Cardiac muscle cell (in vitro differentiated cells and primary cell): ENCODE measurements around the gene ABHD16A. TPM values are rescaled to one million over a fixed set of nuclear protein-coding genes. Genes with fewer than 3 reads are reported as not detected.

ENCODE experiments used
- DNase-seq, 2 donors: peaks; one replicate each; pipeline versions ENCODE4 v3.0.0 to v3.0.0-alpha.2; 2010 to 2017; ENCODE audit warnings: low read depth in 1 of 2, low spot score in 1 of 2
- H3K27ac ChIP-seq: fragments of 200-600 bp; sonication (generic); 2 replicates; pipeline ENCODE4 v1.5.1; 2016
- H3K27me3 ChIP-seq: fragments of 200-600 bp; sonication (generic); 2 replicates; pipeline ENCODE4 v1.6.0; 2016; ENCODE audit warnings: control low read depth
- H3K36me3 ChIP-seq: fragments of 200-600 bp; sonication (generic); 2 replicates; pipeline ENCODE4 v1.5.1; 2016; ENCODE audit warnings: control low read depth
- H3K4me1 ChIP-seq: fragments of 200-600 bp; sonication (generic); 2 replicates; pipeline ENCODE4 v1.8.1; 2017; ENCODE audit warnings: low read depth, mild to moderate bottlenecking, mixed run types
- H3K4me3 ChIP-seq: fragments of 200-600 bp; sonication (generic); 2 replicates; pipeline ENCODE4 v1.5.1; 2016; ENCODE audit warnings: mild to moderate bottlenecking
- H3K9me3 ChIP-seq: fragments of 200-600 bp; sonication (generic); 2 replicates; pipeline ENCODE4 v1.5.1; 2017; ENCODE audit warnings: low read depth, mild to moderate bottlenecking, control low read depth
- polyA plus RNA-seq: library from polyadenylated mRNA; unstranded; fragments of >200 nt; fragmentation: Nextera tagmentation; extraction: Ambion mirVana; gene quantifications from 2 replicates; pipeline ENCODE4 v1.2.1, GENCODE V29; 2016
- total RNA-seq: library from RNA; depleted of rRNA; stranded (reverse); fragments of >200 nt; gene quantifications from 2 replicates; pipeline ENCODE4 v1.2.3, GENCODE V29; 2016
- TF ChIP-seq, protein P1 (sequence below): IDR thresholded peaks from 2 replicates; pipeline ENCODE4 v1.5.1; 2012; ENCODE audit warnings: low read depth, mild to moderate bottlenecking, low read length

Gene ABHD16A
- total and polyA plus RNA-seq, 2 experiments from 2014 or later: 48.0 to 65.1 TPM

DNA sequence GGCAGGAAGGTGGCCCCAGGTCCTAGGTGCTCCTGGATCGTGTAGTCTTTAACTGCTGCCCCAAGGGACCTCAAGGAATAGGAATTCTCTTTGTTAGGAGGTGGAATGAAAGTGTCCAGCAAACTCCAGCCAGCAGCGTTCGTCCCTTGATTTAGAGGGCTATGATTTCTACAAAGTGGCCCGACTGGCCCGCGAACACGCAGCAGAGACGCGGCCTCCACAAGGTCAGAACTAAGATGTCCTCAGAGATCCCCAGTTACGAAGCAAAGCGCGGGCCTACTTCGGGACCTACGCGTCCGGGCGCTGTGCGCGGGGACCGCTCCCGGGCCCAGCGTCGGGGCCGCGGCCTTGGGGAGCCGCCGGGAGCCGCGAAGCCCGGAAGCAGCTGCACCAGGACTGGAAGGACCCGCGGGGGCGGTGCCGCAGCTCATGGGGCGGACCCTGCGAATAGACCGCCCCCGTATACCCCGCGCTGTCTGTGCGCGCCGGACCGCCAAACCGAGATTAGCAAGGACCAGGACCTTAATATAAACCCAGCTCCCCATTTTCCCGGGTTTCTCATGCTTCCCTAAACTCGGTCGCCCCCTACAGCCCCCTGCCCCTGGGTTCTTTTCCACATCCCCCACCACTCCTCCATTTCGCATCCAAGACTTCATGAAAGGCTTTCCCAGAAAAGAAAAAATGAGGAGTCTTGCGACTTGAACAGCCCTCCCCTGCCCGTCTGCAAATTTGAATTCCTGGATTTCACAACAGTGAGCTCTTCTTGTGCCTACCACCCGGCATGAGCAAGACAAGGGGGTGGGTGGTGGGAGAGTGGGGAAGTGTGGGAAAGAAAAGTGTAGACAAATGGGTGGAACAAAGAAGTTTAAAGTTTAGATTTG, 42.5 kb downstream of the ABHD16A start, which contains the start of gene C6orf47:
Gene C6orf47 (minus strand): TSS at position 398 of the 881 bp plus-strand sequence. CDS start 831 bp downstream, outside the sequence.
- Histone ChIP-seq H3K9me3 (no peaks in the 10 kb centered on the region), H3K36me3 (no peaks in the 10 kb centered on the region), H3K27me3 (no peaks in the 10 kb centered on the region), H3K4me3 (peak within 1 kb of the TSS; percentile 79), H3K27ac (peak within 1 kb of the TSS; percentile 88), H3K4me1 (peaks cover 25% of the 10 kb centered on the region)
- peak; percentile 90 for DNase-seq
- TF ChIP-seq, protein P1, sequence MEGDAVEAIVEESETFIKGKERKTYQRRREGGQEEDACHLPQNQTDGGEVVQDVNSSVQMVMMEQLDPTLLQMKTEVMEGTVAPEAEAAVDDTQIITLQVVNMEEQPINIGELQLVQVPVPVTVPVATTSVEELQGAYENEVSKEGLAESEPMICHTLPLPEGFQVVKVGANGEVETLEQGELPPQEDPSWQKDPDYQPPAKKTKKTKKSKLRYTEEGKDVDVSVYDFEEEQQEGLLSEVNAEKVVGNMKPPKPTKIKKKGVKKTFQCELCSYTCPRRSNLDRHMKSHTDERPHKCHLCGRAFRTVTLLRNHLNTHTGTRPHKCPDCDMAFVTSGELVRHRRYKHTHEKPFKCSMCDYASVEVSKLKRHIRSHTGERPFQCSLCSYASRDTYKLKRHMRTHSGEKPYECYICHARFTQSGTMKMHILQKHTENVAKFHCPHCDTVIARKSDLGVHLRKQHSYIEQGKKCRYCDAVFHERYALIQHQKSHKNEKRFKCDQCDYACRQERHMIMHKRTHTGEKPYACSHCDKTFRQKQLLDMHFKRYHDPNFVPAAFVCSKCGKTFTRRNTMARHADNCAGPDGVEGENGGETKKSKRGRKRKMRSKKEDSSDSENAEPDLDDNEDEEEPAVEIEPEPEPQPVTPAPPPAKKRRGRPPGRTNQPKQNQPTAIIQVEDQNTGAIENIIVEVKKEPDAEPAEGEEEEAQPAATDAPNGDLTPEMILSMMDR: no peak

DNA sequence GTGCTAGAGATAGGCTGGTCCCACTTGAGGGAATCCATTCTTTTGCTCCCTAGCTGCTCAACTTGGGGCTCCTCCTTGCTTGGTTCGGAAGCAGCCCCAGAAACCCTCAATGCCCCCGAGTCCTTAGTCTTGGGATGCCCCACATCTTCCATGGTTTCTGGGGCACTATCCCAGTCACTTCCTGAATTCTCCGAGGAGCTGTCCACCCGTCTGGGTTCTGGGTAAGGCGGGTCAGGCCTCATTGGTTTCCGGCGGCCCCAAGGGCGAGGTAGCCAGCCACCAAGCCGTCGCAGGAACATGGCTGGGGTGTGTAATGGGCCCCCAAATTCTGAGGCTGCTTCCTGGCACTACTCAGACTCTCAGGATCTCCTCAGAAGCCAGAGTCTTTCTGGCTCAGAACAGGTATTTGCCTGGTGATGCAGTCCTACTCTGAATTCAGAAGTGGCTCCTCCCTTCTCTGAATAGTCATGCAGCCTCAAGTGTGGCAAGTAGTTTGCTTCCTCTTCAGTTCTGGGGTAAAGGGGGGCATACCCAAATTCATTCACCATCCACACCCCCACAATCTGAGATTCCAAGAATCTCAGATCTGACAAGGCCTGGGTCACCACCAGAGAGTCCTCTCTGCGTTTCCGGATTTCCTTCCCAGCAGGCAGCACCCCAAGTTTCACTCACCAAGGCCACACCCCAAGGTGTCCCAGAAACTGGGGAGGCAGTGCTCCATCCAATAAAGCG, 43.3 kb downstream of the ABHD16A start:
- H3K9me3 ChIP-seq: no peaks in the 10 kb centered on the region
- H3K4me1 ChIP-seq: peaks cover 25% of the 10 kb centered on the region
- H3K36me3 ChIP-seq: no peaks in the 10 kb centered on the region
- peak; percentile 23 to 28 for DNase-seq
- no peaks in the 10 kb centered on the region for H3K27me3 ChIP-seq
- TF ChIP-seq, protein P1: no peak
- H3K27ac ChIP-seq: peak overlapping the region; percentile 88
- H3K4me3 ChIP-seq: peak overlapping the region; percentile 79

DNA sequence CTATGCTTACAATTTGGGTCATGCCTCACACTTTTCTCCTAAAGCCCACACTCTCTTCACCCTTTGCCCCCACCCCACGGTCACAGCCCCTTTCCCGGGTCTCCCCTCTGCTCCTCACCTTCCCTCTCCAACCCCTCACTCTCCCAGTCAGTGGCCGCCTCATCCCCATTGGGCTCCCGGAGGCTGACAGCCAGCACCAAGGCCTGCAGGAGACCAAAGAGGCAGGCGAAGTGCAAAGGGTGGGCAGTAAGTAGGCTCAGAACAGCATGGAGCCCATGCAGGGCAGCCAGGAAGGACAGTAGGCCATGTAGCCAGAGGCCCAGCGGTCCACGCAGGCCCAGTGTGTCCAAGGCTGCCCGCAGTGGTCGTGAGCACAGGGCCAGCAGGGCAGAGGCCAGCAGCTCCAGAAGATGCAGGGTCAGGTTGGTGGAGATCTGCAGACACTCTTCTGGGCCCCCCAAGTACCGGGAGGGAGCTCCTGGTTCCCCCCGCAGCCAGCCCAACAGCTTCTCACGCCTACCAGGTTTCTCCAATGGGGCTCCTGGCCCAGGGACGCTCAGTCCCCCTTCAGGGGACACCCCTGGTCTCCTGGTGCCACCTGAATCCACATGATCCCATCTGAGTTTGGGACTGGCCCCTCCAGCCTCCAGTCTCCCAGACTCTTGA, 44.0 kb downstream of the ABHD16A start:
- no peaks in the 10 kb centered on the region for H3K27me3 ChIP-seq
- no peak for DNase-seq
- H3K4me1 ChIP-seq: peaks cover 23% of the 10 kb centered on the region
- H3K36me3 ChIP-seq: no peaks in the 10 kb centered on the region
- H3K27ac ChIP-seq: peak overlapping the region; percentile 88
- H3K4me3 ChIP-seq: peak overlapping the region; percentile 79
- TF ChIP-seq, protein P1: no peak
- no peaks in the 10 kb centered on the region for H3K9me3 ChIP-seq

DNA sequence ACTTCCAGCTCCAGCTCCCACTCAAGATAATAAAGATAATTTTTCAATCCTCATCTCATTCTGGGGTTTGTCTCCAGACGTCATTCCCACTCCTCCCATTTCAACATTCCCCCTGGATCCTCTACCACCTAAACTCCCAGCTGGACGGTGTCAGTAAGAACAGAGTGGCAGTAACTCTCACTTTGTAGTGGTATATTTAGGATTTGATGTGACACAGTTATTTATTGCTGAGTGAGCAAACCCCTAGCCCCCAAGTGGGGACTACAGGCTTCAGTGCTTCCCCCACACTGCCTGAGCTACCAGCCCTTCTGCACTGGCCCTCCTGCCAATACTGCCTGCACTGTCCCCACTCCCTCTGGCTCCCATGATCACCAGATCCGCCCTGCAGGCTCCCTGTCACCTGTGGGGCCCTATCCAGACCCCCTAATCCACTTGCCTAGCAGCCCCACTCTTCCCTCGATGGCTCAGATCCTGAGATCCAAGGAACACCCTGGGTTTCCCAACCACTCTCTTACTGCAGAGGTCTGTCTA, 44.9 kb downstream of the ABHD16A start:
- H3K9me3 ChIP-seq: no peaks in the 10 kb centered on the region
- TF ChIP-seq, protein P1: no peak
- peaks cover 14% of the 10 kb centered on the region for H3K4me1 ChIP-seq
- H3K36me3 ChIP-seq: no peaks in the 10 kb centered on the region
- DNase-seq: no peak
- no peak overlapping the region for H3K4me3 ChIP-seq
- no peaks in the 10 kb centered on the region for H3K27me3 ChIP-seq
- H3K27ac ChIP-seq: no peak overlapping the region

DNA sequence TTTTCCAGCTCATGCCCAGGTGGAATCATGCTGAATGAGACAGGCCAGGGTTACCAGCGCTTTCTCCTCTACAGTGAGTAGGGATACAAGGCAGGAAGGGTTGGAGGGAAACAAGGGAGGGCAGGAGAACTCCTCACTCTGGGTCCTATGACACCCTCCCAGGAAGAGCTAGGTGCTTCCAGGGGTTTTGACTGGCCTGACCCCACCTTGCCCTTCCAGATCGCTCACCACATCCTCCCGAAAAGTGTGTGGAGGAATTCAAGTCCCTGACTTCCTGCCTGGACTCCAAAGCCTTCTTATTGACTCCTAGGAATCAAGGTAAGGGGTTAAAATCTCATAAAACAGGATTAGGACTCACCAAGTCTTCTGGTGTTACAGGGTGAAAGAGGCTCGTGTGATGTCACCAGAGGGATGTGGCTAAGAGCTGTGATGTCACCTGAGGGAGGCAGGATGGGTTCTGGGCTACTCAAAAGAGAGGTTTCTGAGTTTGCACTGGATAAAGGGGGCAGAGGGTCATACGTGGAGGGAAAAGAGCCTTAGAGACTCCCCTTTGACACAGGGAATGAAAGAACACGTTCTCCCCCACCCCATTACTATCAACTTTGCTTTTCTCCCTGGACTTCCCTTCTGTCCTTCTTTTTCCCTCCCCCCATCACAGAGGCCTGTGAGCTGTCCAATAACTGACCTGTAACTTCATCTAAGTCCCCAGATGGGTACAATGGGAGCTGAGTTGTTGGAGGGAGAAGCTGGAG, 45.5 kb downstream of the ABHD16A start:
- no peak overlapping the region for H3K4me3 ChIP-seq
- H3K27me3 ChIP-seq: no peaks in the 10 kb centered on the region
- no peak for DNase-seq
- no peaks in the 10 kb centered on the region for H3K36me3 ChIP-seq
- TF ChIP-seq, protein P1: no peak
- peaks cover 13% of the 10 kb centered on the region for H3K4me1 ChIP-seq
- no peak overlapping the region for H3K27ac ChIP-seq
- H3K9me3 ChIP-seq: no peaks in the 10 kb centered on the region
